H1 (cell line): Measurements from ENCODE around the gene ADGRA3. TPM values are rescaled to one million over a fixed set of nuclear protein-coding genes. Genes with fewer than 3 reads are reported as not detected.

Source experiments
- ATF2 ChIP-seq: IDR thresholded peaks from 2 replicates; pipeline ENCODE4 v1.6.1; 2012; ENCODE audit warnings: low read length, inconsistent platforms
- JUN ChIP-seq: IDR thresholded peaks from 2 replicates; pipeline ENCODE4 v1.6.1; 2011; ENCODE audit warnings: low read depth, mild to moderate bottlenecking, improper control_type of control experiment, low read length
- NRF1 ChIP-seq: IDR thresholded peaks from 2 replicates; pipeline ENCODE4 v1.6.1; 2011; ENCODE audit warnings: mild to moderate bottlenecking, low read depth, low read length, improper control_type of control experiment
- PHF8 ChIP-seq: fragments of 200-600 bp; sonication (generic); conservative IDR thresholded peaks from 2 replicates; pipeline ENCODE4 v1.7.1; 2012; ENCODE audit warnings: low read depth, mild to moderate bottlenecking, inconsistent platforms, low read length, moderate library complexity
- polyA plus RNA-seq, 7 experiments: library from polyadenylated mRNA; depleted of rRNA in 3 of 7; stranded (reverse) in 5 of 7; unstranded in 2 of 7; fragments of >200 nt in 5 of 7; fragments of 200-250 nt in 2 of 7; gene quantifications; 1 replicate in 5 of 7; 2 replicates in 1 of 7; 4 replicates in 1 of 7; pipeline versions ENCODE4 v1.2.1 to v1.2.3, GENCODE V29; 2011 to 2013; ENCODE audit warnings: missing spikeins in 2 of 7, mixed read lengths in 2 of 7
- total RNA-seq: library from RNA; stranded (reverse); fragmentation: NEBNext Ultra II Directional; extraction: Animal tissue kit (Norgen Biotek cat#: 25700); gene quantifications from 2 replicates; pipeline ENCODE4 v1.2.1, GENCODE V29; 2021

Gene ADGRA3
- total and polyA plus RNA-seq, 2 of the 8 experiments (the other 6 are each of a cell fraction or from before 2014, with no cell fraction given): 31.5 to 63.0 TPM

- no peak for TF ChIP-seq ATF2
- TF ChIP-seq NRF1: no peak
- TF ChIP-seq PHF8: no peak
- TF ChIP-seq JUN: no peak
These were observed 7.0 kb upstream of the ADGRA3 start (continued) for GRCh38 chr4:22522706-22523501.
